Measurements from ENCODE around the gene PCDHGC4. TPM values are rescaled to one million over a fixed set of nuclear protein-coding genes. Genes with fewer than 3 reads are reported as not detected.

The PCDHGC4 gene
- total RNA-seq, 2 experiments from 2014 or later: not detected

Other genes with a start within 250 kb of the PCDHGC4 start
- gene PCDHB15, start 239.6 kb upstream of the PCDHGC4 start, total RNA-seq: not detected
- under 1 TPM; 0.39 to 0.84 TPM for gene SLC25A2, start 181.0 kb upstream of the PCDHGC4 start, total RNA-seq
- 10 to 100 TPM; 65.5 to 67.0 TPM for gene TAF7, start 164.2 kb upstream of the PCDHGC4 start, total RNA-seq
- gene PCDHGA1, start 154.5 kb upstream of the PCDHGC4 start, total RNA-seq: not detected
- gene PCDHGA2, start 146.3 kb upstream of the PCDHGC4 start, total RNA-seq: not detected
- not detected for gene PCDHGA3, start 141.2 kb upstream of the PCDHGC4 start, total RNA-seq
- gene PCDHGB1, start 134.9 kb upstream of the PCDHGC4 start, total RNA-seq: not detected
- gene PCDHGA4, start 130.0 kb upstream of the PCDHGC4 start, total RNA-seq: under 1 TPM in 1 of 2 experiments, not detected in 1; 0.10 TPM
- gene PCDHGB2, start 125.0 kb upstream of the PCDHGC4 start, total RNA-seq: under 1 TPM; 0.13 TPM
- under 1 TPM; 0.05 to 0.11 TPM for gene PCDHGA5, start 120.9 kb upstream of the PCDHGC4 start, total RNA-seq
- gene PCDHGB3, start 114.8 kb upstream of the PCDHGC4 start, total RNA-seq: under 1 TPM; 0.16 to 0.26 TPM
- under 1 TPM; 0.08 to 0.11 TPM for gene PCDHGA6, start 111.1 kb upstream of the PCDHGC4 start, total RNA-seq
- gene PCDHGA7, start 102.3 kb upstream of the PCDHGC4 start, total RNA-seq: not detected
- gene PCDHGB4, start 97.3 kb upstream of the PCDHGC4 start, total RNA-seq: not detected
- not detected for gene PCDHGA8, start 92.4 kb upstream of the PCDHGC4 start, total RNA-seq
- gene PCDHGB5, start 87.1 kb upstream of the PCDHGC4 start, total RNA-seq: under 1 TPM in 1 of 2 experiments, not detected in 1; 0.16 TPM
- gene PCDHGA9, start 82.3 kb upstream of the PCDHGC4 start, total RNA-seq: under 1 TPM in 1 of 2 experiments, not detected in 1; 0.08 TPM
- not detected for gene PCDHGB6, start 77.0 kb upstream of the PCDHGC4 start, total RNA-seq
- gene PCDHGA10, start 72.0 kb upstream of the PCDHGC4 start, total RNA-seq: not detected
- gene PCDHGB7, start 67.4 kb upstream of the PCDHGC4 start, total RNA-seq: not detected
- under 1 TPM in 1 of 2 experiments, not detected in 1; 0.05 TPM for gene PCDHGA11, start 64.0 kb upstream of the PCDHGC4 start, total RNA-seq
- not detected for gene PCDHGA12, start 54.5 kb upstream of the PCDHGC4 start, total RNA-seq
- gene PCDHGC3, start 9.1 kb upstream of the PCDHGC4 start, total RNA-seq: not detected
- gene PCDHGC5, start 4.1 kb downstream of the PCDHGC4 start, total RNA-seq: not detected
- gene DIAPH1, start 134.0 kb downstream of the PCDHGC4 start, total RNA-seq: 100 to 1,000 TPM; 281 to 286 TPM
- 10 to 100 TPM; 88.1 to 91.8 TPM for gene HDAC3, start 151.8 kb downstream of the PCDHGC4 start, total RNA-seq
- gene RELL2, start 152.0 kb downstream of the PCDHGC4 start, total RNA-seq: 10 to 100 TPM; 36.9 to 37.1 TPM
- 10 to 100 TPM; 46.9 to 47.8 TPM for gene FCHSD1, start 166.4 kb downstream of the PCDHGC4 start, total RNA-seq
- 1 to 10 TPM; 8.5 to 8.8 TPM for gene ARAP3, start 197.2 kb downstream of the PCDHGC4 start, total RNA-seq